Brain microvascular endothelial cell (primary cell): ENCODE results near the gene PIGN.
A peak's percentile ranks its signal among the peaks of the same experiment; 100 is the strongest.

Experiments
- DNase-seq: peaks from one replicate; pipeline ENCODE4 v3.0.0-alpha.2; 2020
- H3K27ac ChIP-seq: fragments of 250-450 bp; sonication (Bioruptor Pico); 2 replicates; pipeline ENCODE4 v1.5.1; 2020; ENCODE audit warnings: mild to moderate bottlenecking, moderate library complexity
- H3K27me3 ChIP-seq: fragments of 250-450 bp; sonication (Bioruptor Pico); replicated peaks from 2 replicates; pipeline ENCODE4 v1.5.1; 2020; ENCODE audit warnings: mild to moderate bottlenecking
- H3K36me3 ChIP-seq: fragments of 250-450 bp; sonication (Bioruptor Pico); replicated peaks from 2 replicates; pipeline ENCODE4 v1.5.1; 2020; ENCODE audit warnings: mild to moderate bottlenecking
- H3K4me3 ChIP-seq: 2 replicates; pipeline ENCODE4 v1.5.1; 2011; ENCODE audit warnings: low read depth, mild to moderate bottlenecking, control low read depth, low read length, moderate library complexity
- CTCF ChIP-seq: IDR thresholded peaks from 2 replicates; pipeline ENCODE4 v1.5.1; 2011; ENCODE audit warnings: low read depth, mild to moderate bottlenecking, moderate library complexity, low read length, control low read depth, inconsistent platforms; ENCODE audit errors: missing control alignments
- in situ Hi-C: cut with HindIII; loops from 2 replicates; pipeline ENCODE4 v1.10.0; 2017; ENCODE audit warnings: low sequenced_read_pairs, low pct_ligation_motif_present

PIGN gene

GRCh38 chr18:61998335-61998734, 188.5 kb downstream of the PIGN start:
- no peak for DNase-seq
- Histone ChIP-seq H3K27ac (peak overlapping the region; percentile 65), H3K36me3 (no peaks in the 10 kb centered on the region), H3K27me3 (no peaks in the 10 kb centered on the region), H3K4me3 (no peak overlapping the region)
- no peak for TF ChIP-seq CTCF
- in situ Hi-C loops, result no loop called here

- in situ Hi-C loops, result no loop called here
- no peaks in the 10 kb centered on the region for H3K27me3 ChIP-seq
- no peak for TF ChIP-seq CTCF
- no peak overlapping the region for H3K4me3 ChIP-seq
- H3K36me3 ChIP-seq, result no peaks in the 10 kb centered on the region
- DNase-seq, result no peak
- H3K27ac ChIP-seq, result no peak overlapping the region
Measured at GRCh38 chr18:61995618-61996017, 191.2 kb downstream of the PIGN start.

GRCh38 chr18:61993831-61994230, 193.0 kb downstream of the PIGN start:
- in situ Hi-C loops, result no loop called here

GRCh38 chr18:61992923-61993322, 193.9 kb downstream of the PIGN start:
- TF ChIP-seq CTCF, result no peak
- no peaks in the 10 kb centered on the region for H3K27me3 ChIP-seq
- no peak overlapping the region for H3K4me3 ChIP-seq
- in situ Hi-C loops, result no loop called here
- no peak for DNase-seq
- H3K27ac ChIP-seq, result peak overlapping the region; percentile 95
- no peaks in the 10 kb centered on the region for H3K36me3 ChIP-seq

More at GRCh38 chr18:61993831-61994230, 193.0 kb downstream of the PIGN start:
- peak overlapping the region; percentile 95 for H3K27ac ChIP-seq
- no peaks in the 10 kb centered on the region for H3K27me3 ChIP-seq
- no peak for DNase-seq
- no peaks in the 10 kb centered on the region for H3K36me3 ChIP-seq
- H3K4me3 ChIP-seq, result no peak overlapping the region
- TF ChIP-seq CTCF, result no peak

GRCh38 chr18:61992285-61992684, 194.6 kb downstream of the PIGN start:
- TF ChIP-seq CTCF, result no peak
- H3K4me3 ChIP-seq, result no peak overlapping the region
- in situ Hi-C loops, result no loop called here
- H3K27ac ChIP-seq, result peak overlapping the region; percentile 95
- H3K27me3 ChIP-seq, result no peaks in the 10 kb centered on the region
- H3K36me3 ChIP-seq, result no peaks in the 10 kb centered on the region
- DNase-seq, result peak; percentile 66

GRCh38 chr18:61991836-61992235, 195.0 kb downstream of the PIGN start:
- in situ Hi-C loops, result no loop called here
- H3K27ac ChIP-seq, result peak overlapping the region; percentile 95
- TF ChIP-seq CTCF, result no peak
- H3K27me3 ChIP-seq, result no peaks in the 10 kb centered on the region
- H3K4me3 ChIP-seq, result no peak overlapping the region
- no peaks in the 10 kb centered on the region for H3K36me3 ChIP-seq
- no peak for DNase-seq
